ENCODE data around the gene CDH4.

DNA sequence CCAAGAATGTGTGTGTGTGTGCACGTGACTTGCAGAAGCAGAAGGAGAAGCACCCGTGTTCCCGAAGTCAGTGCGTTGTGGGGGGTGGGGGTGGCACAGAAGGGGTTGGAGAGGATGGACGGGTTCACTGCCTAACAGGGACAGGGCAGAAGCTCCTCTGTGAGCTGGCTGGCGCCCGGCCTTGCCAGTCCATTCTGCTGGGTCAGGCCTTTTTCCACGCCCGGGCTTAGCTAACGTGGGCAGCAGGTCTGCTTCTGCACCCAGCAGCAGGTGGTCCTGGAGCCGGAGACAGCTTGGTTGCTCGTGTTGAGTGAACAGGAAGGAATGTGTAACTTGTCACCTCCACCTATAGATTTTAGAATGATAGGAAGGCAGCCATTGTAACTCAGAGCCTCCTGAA lies 374.4 kb downstream of the CDH4 start:
- TF ChIP-seq, protein P1, sequence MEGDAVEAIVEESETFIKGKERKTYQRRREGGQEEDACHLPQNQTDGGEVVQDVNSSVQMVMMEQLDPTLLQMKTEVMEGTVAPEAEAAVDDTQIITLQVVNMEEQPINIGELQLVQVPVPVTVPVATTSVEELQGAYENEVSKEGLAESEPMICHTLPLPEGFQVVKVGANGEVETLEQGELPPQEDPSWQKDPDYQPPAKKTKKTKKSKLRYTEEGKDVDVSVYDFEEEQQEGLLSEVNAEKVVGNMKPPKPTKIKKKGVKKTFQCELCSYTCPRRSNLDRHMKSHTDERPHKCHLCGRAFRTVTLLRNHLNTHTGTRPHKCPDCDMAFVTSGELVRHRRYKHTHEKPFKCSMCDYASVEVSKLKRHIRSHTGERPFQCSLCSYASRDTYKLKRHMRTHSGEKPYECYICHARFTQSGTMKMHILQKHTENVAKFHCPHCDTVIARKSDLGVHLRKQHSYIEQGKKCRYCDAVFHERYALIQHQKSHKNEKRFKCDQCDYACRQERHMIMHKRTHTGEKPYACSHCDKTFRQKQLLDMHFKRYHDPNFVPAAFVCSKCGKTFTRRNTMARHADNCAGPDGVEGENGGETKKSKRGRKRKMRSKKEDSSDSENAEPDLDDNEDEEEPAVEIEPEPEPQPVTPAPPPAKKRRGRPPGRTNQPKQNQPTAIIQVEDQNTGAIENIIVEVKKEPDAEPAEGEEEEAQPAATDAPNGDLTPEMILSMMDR (IDR thresholded peaks at IDR 0.05), result no peak
- no peak for TF ChIP-seq EZH2 (IDR thresholded peaks at IDR 0.05)

All from neural progenitor cell (in vitro differentiated cells).